Measurements from ENCODE around the gene TRAPPC3. TPM values are rescaled to one million over a fixed set of nuclear protein-coding genes. Genes with fewer than 3 reads are reported as not detected.
A peak's percentile ranks its signal among the peaks of the same experiment; 100 is the strongest.

TRAPPC3 gene
- total RNA-seq, 2 donors from 2014 or later, result 45.7 to 71.5 TPM

DNA sequence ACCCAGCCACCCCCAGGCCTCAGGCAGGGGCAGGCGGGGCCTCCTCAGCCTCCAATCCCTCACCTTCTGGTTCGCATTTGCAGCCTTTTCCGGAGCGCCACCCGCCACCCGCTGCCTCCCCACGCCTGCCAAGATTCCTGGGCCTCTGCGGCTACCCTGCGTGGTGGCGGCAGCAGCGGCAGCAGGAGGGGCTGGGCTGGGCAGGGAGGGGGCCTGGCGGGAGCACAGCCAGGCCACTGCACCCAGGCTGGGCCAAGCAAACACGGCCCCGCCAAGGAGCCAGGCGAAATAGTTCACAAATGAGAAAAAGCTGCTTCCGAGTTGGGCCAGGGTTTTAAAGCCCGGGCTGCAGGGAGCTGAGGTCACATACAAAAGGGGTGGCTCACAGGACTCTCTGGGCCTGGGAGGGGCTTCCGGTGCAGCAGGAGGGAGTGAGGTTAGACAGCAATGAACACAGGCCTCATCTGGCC lies 34.1 kb downstream of the TRAPPC3 start:
- Histone ChIP-seq H3K36me3 (replicated peaks in 1 of 2; ENCODE audit: insufficient read depth in 1 of 2, low read depth in 2 of 2) (no peaks in the 10 kb centered on the region), H3K4me1 (no peaks in the 10 kb centered on the region), H3K9me3 (no peaks in the 10 kb centered on the region), H3K27me3 (no peaks in the 10 kb centered on the region), H3K27ac (no peak overlapping the region), H3K4me3 (no peak overlapping the region)
- WGBS, 2 donors, result 46 to 65% methylated on average over 6 to 18 of the region's 18 CpGs
- intact Hi-C loops (cut with DNase I), result no loop called here
- no peak for TF ChIP-seq POLR2A (IDR thresholded peaks at IDR 0.05)
- ATAC-seq (peak; percentile 49), DNase-seq (no peak)

DNA sequence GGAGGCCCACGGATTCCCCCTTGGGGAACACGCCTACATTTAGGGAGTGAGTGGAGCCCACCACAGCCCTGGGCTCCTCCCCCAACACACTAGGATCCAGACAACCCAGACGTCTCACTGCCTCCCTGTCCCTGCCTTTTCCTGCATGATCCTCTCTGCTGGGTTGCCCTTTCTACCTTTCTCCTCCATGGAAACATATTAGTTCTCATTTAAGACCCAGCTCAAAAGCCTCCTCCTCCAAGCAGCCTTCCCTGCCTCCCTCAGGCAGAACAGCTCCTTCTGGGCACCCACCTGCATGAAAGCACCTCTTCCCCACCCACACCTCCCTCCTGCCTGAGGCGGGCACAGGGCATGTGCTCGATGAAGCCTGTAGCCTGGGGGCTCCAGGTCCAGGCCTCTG lies 34.9 kb downstream of the TRAPPC3 start:
- TF ChIP-seq POLR2A (IDR thresholded peaks at IDR 0.05), result no peak
- TF ChIP-seq, protein P1, sequence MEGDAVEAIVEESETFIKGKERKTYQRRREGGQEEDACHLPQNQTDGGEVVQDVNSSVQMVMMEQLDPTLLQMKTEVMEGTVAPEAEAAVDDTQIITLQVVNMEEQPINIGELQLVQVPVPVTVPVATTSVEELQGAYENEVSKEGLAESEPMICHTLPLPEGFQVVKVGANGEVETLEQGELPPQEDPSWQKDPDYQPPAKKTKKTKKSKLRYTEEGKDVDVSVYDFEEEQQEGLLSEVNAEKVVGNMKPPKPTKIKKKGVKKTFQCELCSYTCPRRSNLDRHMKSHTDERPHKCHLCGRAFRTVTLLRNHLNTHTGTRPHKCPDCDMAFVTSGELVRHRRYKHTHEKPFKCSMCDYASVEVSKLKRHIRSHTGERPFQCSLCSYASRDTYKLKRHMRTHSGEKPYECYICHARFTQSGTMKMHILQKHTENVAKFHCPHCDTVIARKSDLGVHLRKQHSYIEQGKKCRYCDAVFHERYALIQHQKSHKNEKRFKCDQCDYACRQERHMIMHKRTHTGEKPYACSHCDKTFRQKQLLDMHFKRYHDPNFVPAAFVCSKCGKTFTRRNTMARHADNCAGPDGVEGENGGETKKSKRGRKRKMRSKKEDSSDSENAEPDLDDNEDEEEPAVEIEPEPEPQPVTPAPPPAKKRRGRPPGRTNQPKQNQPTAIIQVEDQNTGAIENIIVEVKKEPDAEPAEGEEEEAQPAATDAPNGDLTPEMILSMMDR (IDR thresholded peaks at IDR 0.05), result no peak
- ATAC-seq, result no peak
- no peak overlapping the region for H3K27ac ChIP-seq
- no peak overlapping the region for H3K4me3 ChIP-seq
- WGBS, 2 donors, result 63 to 71% methylated on average over 5 of the region's 5 CpGs
- no peaks in the 10 kb centered on the region for H3K36me3 ChIP-seq (replicated peaks in 1 of 2; ENCODE audit: insufficient read depth in 1 of 2, low read depth in 2 of 2)
- intact Hi-C loops (cut with DNase I), result no loop called here
- no peaks in the 10 kb centered on the region for H3K9me3 ChIP-seq
- H3K27me3 ChIP-seq, result no peaks in the 10 kb centered on the region
- no peaks in the 10 kb centered on the region for H3K4me1 ChIP-seq
- DNase-seq, result no peak

DNA sequence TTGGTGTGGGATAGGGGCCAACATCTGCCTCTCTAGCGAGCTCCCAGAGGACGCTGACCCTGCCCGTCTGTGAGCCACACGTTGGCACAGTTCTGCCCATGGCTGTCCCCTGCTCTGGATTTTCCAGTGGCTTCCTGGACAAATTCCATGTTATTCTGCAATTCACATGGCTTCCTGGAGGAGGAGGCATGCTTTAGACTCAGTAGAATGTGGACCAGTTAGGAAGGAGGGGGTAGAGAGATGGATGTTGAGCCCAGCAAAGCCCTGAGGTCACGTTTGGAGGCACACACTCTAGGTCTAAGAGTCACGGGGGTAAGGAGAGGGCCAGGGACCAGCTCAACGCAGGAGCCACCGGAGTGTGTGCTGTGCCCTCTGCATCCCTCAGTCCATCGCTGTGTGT lies 36.5 kb downstream of the TRAPPC3 start:
- H3K9me3 ChIP-seq, result no peaks in the 10 kb centered on the region
- H3K27ac ChIP-seq, result no peak overlapping the region
- no peak for ATAC-seq
- intact Hi-C loops (cut with DNase I), result no loop called here
- DNase-seq, result no peak
- H3K27me3 ChIP-seq, result no peaks in the 10 kb centered on the region
- H3K4me1 ChIP-seq, result no peaks in the 10 kb centered on the region
- 68 to 80% methylated on average over 9 of the region's 9 CpGs for WGBS, 2 donors
- no peak for TF ChIP-seq POLR2A (IDR thresholded peaks at IDR 0.05)
- TF ChIP-seq, protein P1 (IDR thresholded peaks at IDR 0.05), result no peak
- no peaks in the 10 kb centered on the region for H3K36me3 ChIP-seq (replicated peaks in 1 of 2; ENCODE audit: insufficient read depth in 1 of 2, low read depth in 2 of 2)
- H3K4me3 ChIP-seq, result no peak overlapping the region

DNA sequence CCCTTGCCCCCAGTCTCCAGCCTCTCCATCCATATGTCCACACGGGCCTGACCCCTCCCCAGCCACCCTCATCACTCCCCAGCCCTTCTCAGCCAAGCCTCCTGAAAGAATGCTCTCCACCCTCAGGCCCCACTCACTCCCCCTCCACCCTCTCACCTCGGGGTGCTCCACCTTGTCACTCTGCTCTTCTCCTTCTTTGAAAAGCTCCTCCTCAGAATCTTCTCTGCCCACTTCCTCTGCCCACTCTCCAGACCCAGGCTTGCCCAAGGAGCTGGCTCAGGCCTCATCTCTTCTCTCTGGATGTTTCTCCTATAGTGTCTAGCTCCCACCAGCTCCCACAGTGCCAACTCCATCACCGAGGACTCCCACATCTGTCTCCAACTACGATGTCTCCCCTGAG lies 38.1 kb downstream of the TRAPPC3 start:
- TF ChIP-seq, protein P1 (IDR thresholded peaks at IDR 0.05), result no peak
- TF ChIP-seq POLR2A (IDR thresholded peaks at IDR 0.05), result no peak
- H3K4me3 ChIP-seq, result no peak overlapping the region
- H3K27me3 ChIP-seq, result no peaks in the 10 kb centered on the region
- ATAC-seq, result no peak
- no peak overlapping the region for H3K27ac ChIP-seq
- DNase-seq, result no peak
- no peaks in the 10 kb centered on the region for H3K36me3 ChIP-seq (replicated peaks in 1 of 2; ENCODE audit: insufficient read depth in 1 of 2, low read depth in 2 of 2)
- no peaks in the 10 kb centered on the region for H3K9me3 ChIP-seq
- intact Hi-C loops (cut with DNase I), result no loop called here
- WGBS, 2 donors, result 54 to 62% methylated on average over 4 of the region's 4 CpGs
- H3K4me1 ChIP-seq, result no peaks in the 10 kb centered on the region

DNA sequence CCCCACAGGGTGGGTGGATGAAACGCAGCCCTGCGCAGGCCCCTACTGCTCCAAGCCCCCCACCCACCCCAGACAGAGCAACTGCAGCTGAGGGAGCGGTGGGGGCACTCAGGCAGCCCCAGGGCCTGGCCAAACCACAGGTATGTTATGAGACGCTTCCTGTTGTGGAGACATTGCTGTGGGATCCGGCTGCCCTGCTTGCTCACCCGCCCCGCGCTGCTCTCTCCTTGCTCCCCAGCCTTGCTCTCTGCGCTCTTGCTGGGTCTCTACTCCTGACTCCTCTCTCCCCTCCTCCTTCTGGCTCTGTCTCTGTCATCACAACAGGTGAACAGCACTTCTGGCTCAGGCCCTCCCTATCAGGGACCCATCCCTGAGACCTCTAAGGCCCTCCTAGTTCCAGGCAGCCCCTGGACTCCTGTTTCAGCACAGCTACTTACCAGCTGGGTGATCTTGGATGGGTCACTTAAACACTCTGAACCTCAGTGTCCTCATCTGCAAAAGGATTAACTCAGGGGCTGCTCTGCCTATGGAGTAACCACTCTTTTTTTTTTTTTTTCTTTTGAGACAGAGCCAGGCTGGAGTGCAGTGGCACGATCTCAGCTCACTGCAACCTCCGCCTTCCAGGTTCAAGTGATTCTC lies 40.1 kb downstream of the TRAPPC3 start:
- DNase-seq (no peak), ATAC-seq (no peak)
- Histone ChIP-seq H3K4me1 (no peaks in the 10 kb centered on the region), H3K27me3 (no peaks in the 10 kb centered on the region), H3K36me3 (replicated peaks in 1 of 2; ENCODE audit: insufficient read depth in 1 of 2, low read depth in 2 of 2) (no peaks in the 10 kb centered on the region), H3K9me3 (no peaks in the 10 kb centered on the region), H3K4me3 (no peak overlapping the region), H3K27ac (no peak overlapping the region)
- intact Hi-C loops (cut with DNase I), result no loop called here
- TF ChIP-seq POLR2A (IDR thresholded peaks at IDR 0.05), result no peak
- TF ChIP-seq, protein P1 (IDR thresholded peaks at IDR 0.05), result no peak
- WGBS, 2 donors, result 81 to 87% methylated on average over 8 to 11 of the region's 11 CpGs

Data from body of pancreas (tissue), 4 donors.